NT2/D1 (cell line): Measurements from ENCODE around the gene NADSYN1.

Experiments used
- DNase-seq: peaks from one replicate; pipeline ENCODE4 v3.0.0-alpha.2; 2011; ENCODE audit warnings: low read depth, low spot score
- H3K27me3 ChIP-seq: 2 replicates; pipeline ENCODE4 v1.6.0; 2011; ENCODE audit warnings: mild to moderate bottlenecking; ENCODE audit not compliant: insufficient read length, insufficient read depth
- H3K36me3 ChIP-seq: 2 replicates; pipeline ENCODE4 v1.6.1; 2011; ENCODE audit warnings: mild to moderate bottlenecking, low read length, mixed read lengths; ENCODE audit not compliant: insufficient read depth, insufficient read length
- H3K4me1 ChIP-seq: 2 replicates; pipeline ENCODE4 v1.5.1; 2011; ENCODE audit not compliant: insufficient read depth, insufficient read length
- H3K4me3 ChIP-seq: 2 replicates; pipeline ENCODE4 v1.5.1; 2011; ENCODE audit warnings: low read depth; ENCODE audit not compliant: insufficient read length
- H3K9ac ChIP-seq: 2 replicates; pipeline ENCODE4 v1.6.0; 2011; ENCODE audit warnings: low read depth; ENCODE audit not compliant: insufficient read length
- H3K9me3 ChIP-seq: 2 replicates; pipeline ENCODE4 v1.5.1; 2011; ENCODE audit warnings: mild to moderate bottlenecking, low read length; ENCODE audit not compliant: insufficient read depth
- SUZ12 ChIP-seq: IDR thresholded peaks from 2 replicates; pipeline ENCODE4 v1.6.1; 2011; ENCODE audit not compliant: insufficient read length, insufficient read depth; ENCODE audit errors: extremely low read depth
- YY1 ChIP-seq: IDR thresholded peaks from 2 replicates; pipeline ENCODE4 v1.6.1; 2011; ENCODE audit not compliant: insufficient read length, insufficient read depth
- ZNF274 ChIP-seq: IDR thresholded peaks from 2 replicates; pipeline ENCODE4 v1.6.1; 2011; ENCODE audit warnings: mild to moderate bottlenecking, low read depth, low read length

NADSYN1 gene

DNA sequence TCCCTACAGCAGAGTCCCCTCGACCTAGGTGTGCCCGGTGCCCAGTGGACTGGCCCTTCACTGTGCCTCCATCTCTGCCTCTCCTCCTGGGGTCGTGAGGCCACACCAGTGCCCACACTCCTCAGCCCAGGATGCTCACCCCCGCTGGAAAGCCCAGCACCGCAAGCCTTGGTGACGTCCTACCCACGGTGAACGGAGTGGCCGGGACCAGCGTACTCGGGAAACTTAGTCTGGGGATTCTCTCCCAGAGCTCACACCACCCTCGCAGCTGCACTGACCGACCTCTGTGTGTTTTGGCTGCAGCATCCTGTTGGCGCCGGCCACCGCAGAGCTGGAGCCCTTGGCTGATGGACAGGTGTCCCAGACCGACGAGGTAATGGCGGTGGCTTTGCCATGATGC, 38.5 kb downstream of the NADSYN1 start:
- TF ChIP-seq YY1, result no peak
- no peak for TF ChIP-seq SUZ12

DNA sequence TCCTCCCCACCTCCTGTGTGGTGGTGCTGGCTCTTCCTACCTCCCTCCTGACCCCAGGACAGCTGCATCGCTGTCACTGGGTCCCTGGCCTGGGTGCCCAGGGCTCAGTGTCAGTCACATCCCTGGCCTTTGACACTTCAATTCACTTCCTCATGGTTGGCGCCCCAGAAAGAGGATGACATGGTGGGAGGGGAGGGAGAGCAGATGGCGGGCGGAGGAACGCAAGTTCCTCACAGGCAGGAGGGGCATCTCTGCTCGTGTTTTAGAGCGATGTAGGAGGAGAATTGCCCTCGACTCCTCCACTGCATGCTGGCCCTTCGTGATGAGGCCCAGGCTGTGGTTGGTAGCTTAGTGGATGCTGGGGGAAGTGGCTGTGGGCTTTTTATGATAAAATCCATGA, 38.9 kb downstream of the NADSYN1 start:
- Histone ChIP-seq H3K9me3 (no peaks in the 10 kb centered on the region), H3K4me3 (no peak overlapping the region), H3K9ac (no peak overlapping the region), H3K27me3 (no peaks in the 10 kb centered on the region), H3K36me3 (peaks cover 42% of the 10 kb centered on the region), H3K4me1 (no peaks in the 10 kb centered on the region)
- TF ChIP-seq SUZ12 (no peak), YY1 (no peak)
- DNase-seq, result no peak

More for the DNA sequence above, 38.5 kb downstream of the NADSYN1 start:
- Histone ChIP-seq H3K4me1 (no peaks in the 10 kb centered on the region), H3K9ac (no peak overlapping the region), H3K4me3 (no peak overlapping the region), H3K27me3 (no peaks in the 10 kb centered on the region), H3K9me3 (no peaks in the 10 kb centered on the region), H3K36me3 (peaks cover 39% of the 10 kb centered on the region)
- no peak for DNase-seq

GRCh38 chr11:71495286-71496230, 42.6 kb downstream of the NADSYN1 start:
- Histone ChIP-seq H3K36me3 (peaks cover 63% of the 10 kb centered on the region), H3K4me1 (no peaks in the 10 kb centered on the region), H3K9ac (no peak overlapping the region), H3K27me3 (no peaks in the 10 kb centered on the region), H3K9me3 (no peaks in the 10 kb centered on the region), H3K4me3 (no peak overlapping the region)
- DNase-seq, result no peak
- TF ChIP-seq SUZ12 (no peak), ZNF274 (no peak), YY1 (no peak)

GRCh38 chr11:71496421-71496820, 43.4 kb downstream of the NADSYN1 start:
- Histone ChIP-seq H3K4me1 (no peaks in the 10 kb centered on the region), H3K4me3 (no peak overlapping the region), H3K36me3 (peaks cover 60% of the 10 kb centered on the region), H3K9me3 (no peaks in the 10 kb centered on the region), H3K9ac (no peak overlapping the region), H3K27me3 (no peaks in the 10 kb centered on the region)
- TF ChIP-seq YY1 (no peak), ZNF274 (no peak), SUZ12 (no peak)
- DNase-seq, result no peak

DNA sequence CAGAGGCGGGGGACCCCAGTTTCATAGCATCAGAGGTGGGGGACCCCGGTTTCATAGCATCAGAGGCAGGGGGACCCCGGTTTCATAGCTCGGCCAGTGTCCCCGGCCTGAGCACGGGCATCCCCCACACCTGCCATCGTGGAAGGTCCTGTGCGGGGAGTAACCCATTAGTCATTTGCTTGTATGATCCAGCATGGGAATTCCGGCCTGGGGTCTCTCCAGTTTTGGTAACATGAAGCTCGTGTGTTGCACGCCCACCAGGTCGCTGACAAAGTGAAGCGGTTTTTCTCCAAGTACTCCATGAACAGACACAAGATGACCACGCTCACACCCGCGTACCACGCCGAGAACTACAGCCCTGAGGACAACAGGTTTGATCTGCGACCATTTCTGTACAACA, 45.1 kb downstream of the NADSYN1 start:
- no peak for DNase-seq
- Histone ChIP-seq H3K9ac (no peak overlapping the region), H3K4me3 (no peak overlapping the region), H3K4me1 (no peaks in the 10 kb centered on the region), H3K36me3 (peaks cover 53% of the 10 kb centered on the region), H3K27me3 (no peaks in the 10 kb centered on the region), H3K9me3 (no peaks in the 10 kb centered on the region)
- TF ChIP-seq ZNF274, result no peak
- no peak for TF ChIP-seq SUZ12
- TF ChIP-seq YY1, result no peak

DNA sequence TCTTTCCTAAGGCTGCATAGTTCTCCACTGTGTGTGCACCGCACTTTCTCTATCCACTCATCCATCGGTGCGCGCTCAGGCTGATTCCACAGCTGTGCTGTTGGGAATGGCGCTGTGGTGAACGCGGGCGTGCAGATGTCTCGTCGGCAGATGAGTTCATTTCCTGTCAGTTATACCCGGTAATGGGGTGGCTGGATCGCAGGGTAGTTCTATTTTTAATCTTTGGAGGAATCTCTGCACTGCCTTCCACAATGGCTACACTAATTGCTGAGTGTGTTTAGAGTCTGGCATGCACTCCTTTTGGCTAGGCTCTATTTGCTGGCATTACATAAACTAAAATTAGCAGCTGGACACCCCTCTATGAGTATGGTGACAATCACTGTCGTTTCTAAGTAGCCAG, 46.1 kb downstream of the NADSYN1 start:
- Histone ChIP-seq H3K9me3 (no peaks in the 10 kb centered on the region), H3K4me3 (no peak overlapping the region), H3K27me3 (no peaks in the 10 kb centered on the region), H3K4me1 (peaks cover 4% of the 10 kb centered on the region), H3K9ac (no peak overlapping the region), H3K36me3 (peaks cover 53% of the 10 kb centered on the region)
- TF ChIP-seq ZNF274 (no peak), SUZ12 (no peak), YY1 (no peak)
- DNase-seq, result no peak

DNA sequence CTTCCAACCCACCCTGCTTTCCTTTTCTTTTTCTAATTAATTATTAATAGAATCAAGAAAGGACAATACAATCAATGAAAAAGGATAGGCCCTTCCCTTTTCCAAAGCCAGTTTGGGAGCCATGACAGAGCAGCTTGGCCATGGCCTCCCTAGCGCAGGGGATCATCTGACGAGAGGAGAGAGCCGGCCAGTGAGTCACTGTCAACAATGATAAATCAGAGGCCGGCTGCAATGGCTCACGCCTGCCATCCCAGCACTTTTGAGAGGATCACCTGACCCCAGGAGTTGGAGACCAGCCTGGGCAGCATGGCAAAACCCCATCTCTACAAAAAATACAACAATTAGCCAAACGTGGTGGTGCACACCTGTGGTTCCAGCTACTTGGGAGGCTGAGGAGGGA, 46.5 kb downstream of the NADSYN1 start:
- peaks cover 51% of the 10 kb centered on the region for H3K36me3 ChIP-seq

More for the DNA sequence above, 46.5 kb downstream of the NADSYN1 start:
- no peak overlapping the region for H3K4me3 ChIP-seq
- peaks cover 8% of the 10 kb centered on the region for H3K4me1 ChIP-seq
- H3K9ac ChIP-seq, result no peak overlapping the region
- H3K9me3 ChIP-seq, result no peaks in the 10 kb centered on the region
- DNase-seq, result no peak
- no peaks in the 10 kb centered on the region for H3K27me3 ChIP-seq
- TF ChIP-seq ZNF274 (no peak), YY1 (no peak), SUZ12 (no peak)
